GM12801 (cell line): ENCODE results near the gene ANTXR1.

Source experiments
- CTCF ChIP-seq: IDR thresholded peaks from one replicate; pipeline ENCODE4 v1.5.1; 2011; ENCODE audit warnings: control low read depth; ENCODE audit not compliant: insufficient read length; ENCODE audit errors: extremely low read depth

Gene ANTXR1

DNA sequence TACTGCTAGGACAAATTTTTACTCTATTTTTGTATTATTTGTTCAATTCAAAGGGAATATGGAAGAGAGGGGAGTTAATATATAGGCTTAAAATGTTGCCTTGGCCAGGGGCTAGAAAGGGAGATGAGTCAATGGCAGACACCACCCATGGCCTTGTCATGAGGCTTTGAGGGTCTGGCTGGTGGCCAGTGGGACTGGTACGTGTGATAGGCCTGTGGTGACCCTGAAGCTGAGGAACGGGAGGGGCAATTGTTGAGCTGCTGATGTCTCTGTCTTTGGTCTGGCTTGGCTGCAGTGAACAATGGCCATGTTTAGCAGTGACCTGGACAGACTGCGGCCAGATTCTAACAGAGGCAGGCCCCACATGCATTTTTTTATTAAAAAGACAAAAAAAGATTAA is 20.0 kb upstream of the ANTXR1 start:
- no peak for TF ChIP-seq CTCF

GRCh38 chr2:68993660-68994059 is 19.3 kb upstream of the ANTXR1 start:
- no peak for TF ChIP-seq CTCF

GRCh38 chr2:68994864-68995263 is 18.1 kb upstream of the ANTXR1 start:
- TF ChIP-seq CTCF: no peak

GRCh38 chr2:68995916-68996315 is 17.1 kb upstream of the ANTXR1 start:
- TF ChIP-seq CTCF: no peak

DNA sequence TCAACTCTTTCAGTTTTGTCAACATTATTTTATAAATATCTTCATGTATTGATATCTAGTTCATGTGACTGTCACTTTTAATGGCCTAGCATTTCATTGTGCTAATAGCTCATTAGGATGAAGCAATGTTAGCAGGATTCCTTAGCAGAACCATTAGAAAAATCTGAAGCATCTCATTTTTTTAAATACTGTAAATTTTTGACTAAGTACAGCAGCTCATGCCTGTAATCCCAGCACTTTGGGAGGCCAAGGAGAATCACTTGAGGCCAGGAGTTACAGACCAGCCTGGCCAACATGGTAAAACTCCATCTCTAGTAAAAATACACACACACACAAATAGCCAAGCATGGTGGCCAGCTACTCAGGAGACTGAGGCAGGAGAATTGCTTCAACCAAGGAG is 15.6 kb upstream of the ANTXR1 start:
- no peak for TF ChIP-seq CTCF

DNA sequence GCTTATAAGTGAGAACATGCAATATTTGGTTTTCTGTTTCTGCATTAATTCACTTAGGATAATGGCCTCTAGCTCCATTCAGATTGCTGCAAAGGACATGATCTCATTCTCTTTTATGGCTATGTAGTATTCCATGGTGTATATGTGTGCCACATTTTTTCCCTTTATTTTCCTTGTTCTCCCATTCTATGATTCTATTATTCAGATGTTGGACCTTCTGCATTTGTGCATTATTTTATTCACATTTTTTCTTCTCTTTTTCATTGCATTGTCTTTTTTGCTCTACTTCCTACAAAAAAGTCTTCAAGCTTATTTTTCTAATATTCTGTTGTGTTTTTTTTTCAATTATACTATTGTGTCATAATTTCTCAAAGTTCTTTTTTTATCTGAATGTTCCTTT is 11.1 kb upstream of the ANTXR1 start:
- no peak for TF ChIP-seq CTCF

GRCh38 chr2:69003731-69004130 is 9.2 kb upstream of the ANTXR1 start:
- no peak for TF ChIP-seq CTCF

- no peak for TF ChIP-seq CTCF
These were observed 5.8 kb upstream of the ANTXR1 start for GRCh38 chr2:69007169-69007568.
